Smooth muscle cell (in vitro differentiated cells): Measurements from ENCODE around the gene MSRB2. TPM values are rescaled to one million over a fixed set of nuclear protein-coding genes. Genes with fewer than 3 reads are reported as not detected.

Source experiments
- DNase-seq: peaks from one replicate; lab custom pipeline; 2025; ENCODE audit not compliant: unreplicated experiment; lab: John Stamatoyannopoulos, UW
- H2AFZ ChIP-seq: fragments of 200-600 bp; sonication (generic); 2 replicates; pipeline ENCODE4 v1.6.0; 2016; ENCODE audit warnings: antibody characterized with exemption, low read depth, mild to moderate bottlenecking
- H3F3A ChIP-seq: fragments of 200-600 bp; sonication (generic); 2 replicates; pipeline ENCODE4 v1.6.0; 2017; ENCODE audit warnings: antibody characterized with exemption, low read depth
- H3K27ac ChIP-seq: fragments of 200-600 bp; sonication (generic); 2 replicates; pipeline ENCODE4 v1.5.1; 2016; ENCODE audit warnings: low read depth, mild to moderate bottlenecking
- H3K27me3 ChIP-seq: fragments of 200-600 bp; sonication (generic); 2 replicates; pipeline ENCODE4 v1.6.1; 2016; ENCODE audit warnings: low read depth, mild to moderate bottlenecking
- H3K36me3 ChIP-seq: fragments of 200-600 bp; sonication (generic); 2 replicates; pipeline ENCODE4 v1.5.1; 2016; ENCODE audit warnings: low read depth
- H3K4me1 ChIP-seq: fragments of 200-600 bp; sonication (generic); 2 replicates; pipeline ENCODE4 v1.5.1; 2016; ENCODE audit warnings: low read depth
- H3K4me2 ChIP-seq: fragments of 200-600 bp; sonication (generic); 2 replicates; pipeline ENCODE4 v1.6.0; 2016; ENCODE audit warnings: mild to moderate bottlenecking
- H3K4me3 ChIP-seq: fragments of 200-600 bp; sonication (generic); 2 replicates; pipeline ENCODE4 v1.5.1; 2016; ENCODE audit warnings: mild to moderate bottlenecking
- H3K79me2 ChIP-seq: fragments of 200-600 bp; sonication (generic); 2 replicates; pipeline ENCODE4 v1.6.0; 2016; ENCODE audit warnings: low read depth, mild to moderate bottlenecking
- H3K9ac ChIP-seq: fragments of 200-600 bp; sonication (generic); 2 replicates; pipeline ENCODE4 v1.6.0; 2016; ENCODE audit warnings: low read depth
- H3K9me3 ChIP-seq: fragments of 200-600 bp; sonication (generic); replicated peaks from 2 replicates; pipeline ENCODE4 v1.5.1; 2016; ENCODE audit warnings: low read depth
- H4K20me1 ChIP-seq: fragments of 200-600 bp; sonication (generic); 2 replicates; pipeline ENCODE4 v1.6.0; 2016; ENCODE audit warnings: low read depth
- CTCF ChIP-seq: fragments of 200-600 bp; sonication (generic); IDR thresholded peaks from 2 replicates; pipeline ENCODE4 v1.5.1; 2017; ENCODE audit warnings: borderline replicate concordance, mild to moderate bottlenecking, antibody characterized with exemption; ENCODE audit not compliant: insufficient read depth, poor library complexity, severe bottlenecking
- WGBS: methylation state at CpG from one replicate; pipeline ENCODE4 v1.1.7; 2016; ENCODE audit warnings: low lambda C conversion rate; 5-methylcytosine and 5-hydroxymethylcytosine counted together
- polyA plus RNA-seq: library from polyadenylated mRNA; unstranded; fragments of >200 nt; fragmentation: Nextera tagmentation; extraction: Ambion mirVana; gene quantifications from 2 replicates; pipeline ENCODE4 v1.2.1, GENCODE V29; 2016
- total RNA-seq: library from RNA; depleted of rRNA; stranded (reverse); fragments of >200 nt; gene quantifications from 2 replicates; pipeline ENCODE4 v1.2.3, GENCODE V29; 2014

MSRB2 gene
- total and polyA plus RNA-seq, 2 experiments from 2014 or later = 21.5 to 64.0 TPM

- no peak for TF ChIP-seq CTCF
- no peak overlapping the region for H3K27ac ChIP-seq
Measured at GRCh38 chr10:23078114-23078513, 17.3 kb upstream of the MSRB2 start.

GRCh38 chr10:23079700-23080099, 15.7 kb upstream of the MSRB2 start:
- Histone ChIP-seq H4K20me1 (no peaks in the 10 kb centered on the region), H3K27ac (no peak overlapping the region), H3K4me3 (no peak overlapping the region), H3K4me2 (no peak overlapping the region), H3K27me3 (no peaks in the 10 kb centered on the region), H3F3A (no peaks in the 10 kb centered on the region), H3K4me1 (no peaks in the 10 kb centered on the region), H3K9me3 (no peaks in the 10 kb centered on the region), H2AFZ (no peak overlapping the region), H3K36me3 (no peaks in the 10 kb centered on the region), H3K9ac (no peak overlapping the region), H3K79me2 (no peaks in the 10 kb centered on the region)
- no peak for TF ChIP-seq CTCF
- no peak for DNase-seq
- 67% methylated on average over 4 of the region's 4 CpGs for WGBS

More at GRCh38 chr10:23078114-23078513, 17.3 kb upstream of the MSRB2 start:
- Histone ChIP-seq H3K79me2 (no peaks in the 10 kb centered on the region), H3K4me3 (no peak overlapping the region), H3K9ac (no peak overlapping the region), H3K4me2 (no peak overlapping the region), H3K9me3 (no peaks in the 10 kb centered on the region), H3K27me3 (no peaks in the 10 kb centered on the region), H3F3A (no peaks in the 10 kb centered on the region), H4K20me1 (no peaks in the 10 kb centered on the region), H3K4me1 (no peaks in the 10 kb centered on the region), H3K36me3 (no peaks in the 10 kb centered on the region), H2AFZ (no peak overlapping the region)
- no peak for DNase-seq
- WGBS = 91% methylated on average over 2 of the region's 2 CpGs

- Histone ChIP-seq H3K9me3 (no peaks in the 10 kb centered on the region), H3K27me3 (no peaks in the 10 kb centered on the region), H3K9ac (no peak overlapping the region), H4K20me1 (no peaks in the 10 kb centered on the region), H3K4me1 (no peaks in the 10 kb centered on the region), H3K79me2 (no peaks in the 10 kb centered on the region), H2AFZ (no peak overlapping the region), H3K4me3 (no peak overlapping the region), H3K36me3 (no peaks in the 10 kb centered on the region), H3F3A (no peaks in the 10 kb centered on the region), H3K4me2 (no peak overlapping the region), H3K27ac (no peak overlapping the region)
- no peak for TF ChIP-seq CTCF
- DNase-seq = no peak
- 78% methylated on average over 7 of the region's 7 CpGs for WGBS
Measured at GRCh38 chr10:23080262-23080661, 15.1 kb upstream of the MSRB2 start.

- H3F3A ChIP-seq = no peaks in the 10 kb centered on the region
- H3K79me2 ChIP-seq = no peaks in the 10 kb centered on the region
- no peak for DNase-seq
- no peak overlapping the region for H2AFZ ChIP-seq
- H4K20me1 ChIP-seq = no peaks in the 10 kb centered on the region
- H3K4me2 ChIP-seq = no peak overlapping the region
- no peaks in the 10 kb centered on the region for H3K27me3 ChIP-seq
- H3K36me3 ChIP-seq = no peaks in the 10 kb centered on the region
- H3K27ac ChIP-seq = no peak overlapping the region
- no peak for TF ChIP-seq CTCF
- no peaks in the 10 kb centered on the region for H3K4me1 ChIP-seq
- no peak overlapping the region for H3K9ac ChIP-seq
- WGBS = 78% methylated on average over 7 of the region's 7 CpGs
- H3K4me3 ChIP-seq = no peak overlapping the region
- H3K9me3 ChIP-seq = no peaks in the 10 kb centered on the region
Measured at GRCh38 chr10:23081221-23081750, 14.1 kb upstream of the MSRB2 start.
